ENCODE results near the gene PLSCR2. TPM values are rescaled to one million over a fixed set of nuclear protein-coding genes. Genes with fewer than 3 reads are reported as not detected.

PLSCR2 gene
- total and polyA plus RNA-seq, 2 donors (not counting 1 experiment from before 2014, with no cell fraction given), result 0.15 to 0.54 TPM

DNA sequence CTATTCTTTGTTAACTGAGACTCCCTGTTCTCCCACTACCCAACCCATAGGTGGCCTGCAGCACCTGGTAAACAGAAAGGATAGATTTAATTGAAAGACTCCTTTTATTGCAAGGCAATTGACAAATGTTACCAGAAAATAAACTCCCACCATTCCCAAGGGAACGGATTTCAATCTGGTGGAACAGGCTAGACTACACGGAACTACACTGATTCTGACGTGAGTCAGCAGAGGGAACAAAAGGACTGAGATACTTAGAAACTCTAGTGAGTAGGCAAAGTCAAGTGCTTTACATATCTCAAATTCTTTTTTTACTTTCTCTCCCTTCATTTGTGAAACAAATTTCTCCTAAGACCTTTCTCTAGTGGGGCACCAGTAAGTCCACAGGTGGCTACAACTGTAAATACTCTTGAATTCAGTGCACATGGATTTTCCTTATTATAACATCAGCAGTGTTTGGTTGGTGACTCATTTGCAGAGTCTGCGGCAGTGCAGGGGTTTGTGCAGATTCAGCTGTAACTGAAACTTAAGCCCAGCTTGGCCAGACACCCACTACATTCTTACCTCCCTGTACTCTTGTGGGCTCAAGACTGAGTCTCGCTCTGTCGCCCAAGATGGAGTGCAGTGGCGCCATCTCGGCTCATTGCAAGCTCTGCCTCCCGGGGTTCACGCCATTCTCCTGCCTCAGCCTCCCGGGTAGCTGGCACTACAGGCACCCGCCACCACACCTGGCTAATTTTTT, 34.3 kb upstream of the PLSCR2 start:
- no peak overlapping the region for H2AFZ ChIP-seq (ENCODE audit: insufficient read depth, low read depth, low read length, poor library complexity, severe bottlenecking)

More for the DNA sequence above, 34.3 kb upstream of the PLSCR2 start:
- ATAC-seq (ENCODE audit: low read depth) (no peak), DNase-seq (no peak)
- Histone ChIP-seq H3K27me3 (replicated peaks in 1 of 4; ENCODE audit: control extremely low read depth in 1 of 4, control insufficient read depth in 3 of 4, insufficient read depth in 4 of 4, low read length in 3 of 4) (no peaks in the 10 kb centered on the region), H3K9ac (ENCODE audit: low read length) (no peak overlapping the region), H3K4me2 (replicated peaks; ENCODE audit: low read depth, low read length, poor library complexity, severe bottlenecking) (no peak overlapping the region), H3K36me3 (replicated peaks in 1 of 2; ENCODE audit: control extremely low read depth in 1 of 2, control insufficient read depth in 1 of 2, extremely low read depth in 1 of 2, insufficient read depth in 2 of 2, low read length in 1 of 2) (peaks cover 0 to 2% of the 10 kb centered on the region in 2 experiments), H3K4me3 (ENCODE audit: control extremely low read depth in 1 of 5, extremely low read depth in 1 of 5, insufficient read depth in 1 of 5, low read depth in 2 of 5, low read length in 4 of 5) (no peak overlapping the region), H3K79me2 (ENCODE audit: control insufficient read depth, insufficient read depth, low read length) (no peaks in the 10 kb centered on the region), H3K27ac (ENCODE audit: low read length in 2 of 2) (no peak overlapping the region), H3K9me3 (ENCODE audit: control extremely low read depth in 1 of 3, control insufficient read depth in 2 of 3, insufficient read depth in 1 of 3, low read length in 2 of 3) (no peaks in the 10 kb centered on the region), H3K4me1 (ENCODE audit: control insufficient read depth in 2 of 2, insufficient read depth in 2 of 2, low read length in 2 of 2) (no peaks in the 10 kb centered on the region), H4K20me1 (ENCODE audit: control insufficient read depth, insufficient read depth, low read length, poor library complexity, severe bottlenecking) (no peaks in the 10 kb centered on the region)
- Mint-ChIP-seq H3K9me3 (ENCODE audit: insufficient read depth) (no peaks in the 10 kb centered on the region), H3K4me3 (no peak overlapping the region), H3K4me1 (peaks cover 5% of the 10 kb centered on the region), H3K27ac (no peak overlapping the region), H3K27me3 (no peaks in the 10 kb centered on the region)
- 86% methylated on average over 10 of the region's 12 CpGs for WGBS (ENCODE audit: insufficient coverage)
- no peak for TF ChIP-seq EZH2 (IDR thresholded peaks at IDR 0.05; ENCODE audit: borderline replicate concordance, insufficient read depth, low read depth, low read length, poor library complexity, severe bottlenecking)
- TF ChIP-seq CTCF (IDR thresholded peaks at IDR 0.05), result no peak
- intact Hi-C loops (cut with micrococcal nuclease), result no loop called here
- ChIA-PET CTCF (no interaction called here), POLR2A (no interaction called here)
